ENCODE results near the gene NEURL1B.

The NEURL1B gene

DNA sequence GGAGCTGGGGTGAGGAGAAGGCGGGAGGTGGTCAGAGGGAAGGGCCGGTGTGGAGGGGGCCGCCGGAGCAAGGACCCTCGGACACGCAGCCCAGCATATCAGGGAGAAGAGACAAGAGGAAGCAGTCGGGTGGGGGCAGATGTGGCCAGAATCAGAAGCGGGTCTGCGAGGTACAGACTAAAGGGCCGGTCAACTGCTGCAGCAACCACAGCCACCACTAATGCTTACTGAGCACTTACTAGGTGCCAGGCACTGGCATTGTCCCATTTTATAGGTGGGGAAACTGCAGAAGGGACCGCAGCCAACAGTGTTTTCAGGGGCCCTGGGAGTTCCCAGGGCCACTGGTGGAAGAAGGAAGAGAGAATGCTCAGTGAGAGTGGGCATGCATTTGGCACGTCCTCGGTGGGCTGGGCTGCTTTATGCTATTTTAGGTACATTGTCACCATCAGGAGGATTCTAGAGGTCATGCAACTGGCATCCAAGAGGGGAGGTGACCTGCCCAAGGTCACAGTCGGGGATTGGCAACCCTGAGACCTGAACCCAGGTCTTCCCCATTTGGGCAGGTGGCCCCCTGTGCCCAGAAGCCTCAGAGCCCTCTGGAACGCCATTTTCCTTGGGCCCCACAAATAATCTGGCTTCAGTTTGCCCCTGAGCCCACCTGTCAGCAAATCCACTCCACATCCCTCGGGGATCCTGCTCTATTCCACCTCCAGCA lies 76.6 kb downstream of the NEURL1B start:
- Histone ChIP-seq H3K4me1 (ENCODE audit: control insufficient read depth in 1 of 2, insufficient read depth in 1 of 2, low read depth in 1 of 2, low read length in 1 of 2) (peaks cover 10 to 14% of the 10 kb centered on the region in 2 experiments), H3K9me3 (no peaks in the 10 kb centered on the region), H3K36me3 (no peaks in the 10 kb centered on the region), H3K27ac (no peak overlapping the region), H3K27me3 (peaks cover 10% of the 10 kb centered on the region), H3K4me3 (ENCODE audit: low read depth in 1 of 2, low read length in 1 of 2) (no peak overlapping the region)
- TF ChIP-seq, protein P1, sequence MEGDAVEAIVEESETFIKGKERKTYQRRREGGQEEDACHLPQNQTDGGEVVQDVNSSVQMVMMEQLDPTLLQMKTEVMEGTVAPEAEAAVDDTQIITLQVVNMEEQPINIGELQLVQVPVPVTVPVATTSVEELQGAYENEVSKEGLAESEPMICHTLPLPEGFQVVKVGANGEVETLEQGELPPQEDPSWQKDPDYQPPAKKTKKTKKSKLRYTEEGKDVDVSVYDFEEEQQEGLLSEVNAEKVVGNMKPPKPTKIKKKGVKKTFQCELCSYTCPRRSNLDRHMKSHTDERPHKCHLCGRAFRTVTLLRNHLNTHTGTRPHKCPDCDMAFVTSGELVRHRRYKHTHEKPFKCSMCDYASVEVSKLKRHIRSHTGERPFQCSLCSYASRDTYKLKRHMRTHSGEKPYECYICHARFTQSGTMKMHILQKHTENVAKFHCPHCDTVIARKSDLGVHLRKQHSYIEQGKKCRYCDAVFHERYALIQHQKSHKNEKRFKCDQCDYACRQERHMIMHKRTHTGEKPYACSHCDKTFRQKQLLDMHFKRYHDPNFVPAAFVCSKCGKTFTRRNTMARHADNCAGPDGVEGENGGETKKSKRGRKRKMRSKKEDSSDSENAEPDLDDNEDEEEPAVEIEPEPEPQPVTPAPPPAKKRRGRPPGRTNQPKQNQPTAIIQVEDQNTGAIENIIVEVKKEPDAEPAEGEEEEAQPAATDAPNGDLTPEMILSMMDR (IDR thresholded peaks at IDR 0.05), result no peak

DNA sequence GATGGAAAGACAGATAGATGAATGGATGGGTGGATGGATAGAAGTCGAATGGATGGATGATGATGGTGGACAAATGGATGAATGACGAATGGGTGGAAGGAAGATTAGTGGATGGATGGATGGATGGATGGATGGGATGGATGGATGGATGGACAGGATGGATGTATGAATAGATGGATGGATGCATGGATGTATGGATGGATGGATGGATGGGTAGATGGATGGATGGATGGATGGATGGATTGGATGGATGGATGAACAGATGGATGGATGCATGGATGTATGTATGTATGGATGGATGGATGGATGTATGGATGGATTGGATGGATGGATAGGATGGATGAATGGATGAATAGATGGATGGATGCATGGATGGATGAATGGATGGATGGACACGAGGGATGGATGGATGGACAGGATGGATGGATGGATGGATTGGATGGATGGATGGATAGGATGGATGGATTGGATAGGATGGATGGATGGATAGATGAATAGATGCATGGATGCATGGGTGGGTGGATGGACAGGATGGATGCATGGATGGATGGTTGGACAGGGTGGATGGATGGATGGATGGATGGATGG lies 77.6 kb downstream of the NEURL1B start:
- no peak overlapping the region for H3K4me3 ChIP-seq (ENCODE audit: low read depth in 1 of 2, low read length in 1 of 2)
- no peaks in the 10 kb centered on the region for H3K36me3 ChIP-seq
- TF ChIP-seq, protein P1 (IDR thresholded peaks at IDR 0.05), result no peak
- H3K9me3 ChIP-seq, result no peaks in the 10 kb centered on the region
- H3K27me3 ChIP-seq, result peaks cover 10% of the 10 kb centered on the region
- H3K27ac ChIP-seq, result no peak overlapping the region
- peaks cover 10 to 14% of the 10 kb centered on the region in 2 experiments for H3K4me1 ChIP-seq (ENCODE audit: control insufficient read depth in 1 of 2, insufficient read depth in 1 of 2, low read depth in 1 of 2, low read length in 1 of 2)

DNA sequence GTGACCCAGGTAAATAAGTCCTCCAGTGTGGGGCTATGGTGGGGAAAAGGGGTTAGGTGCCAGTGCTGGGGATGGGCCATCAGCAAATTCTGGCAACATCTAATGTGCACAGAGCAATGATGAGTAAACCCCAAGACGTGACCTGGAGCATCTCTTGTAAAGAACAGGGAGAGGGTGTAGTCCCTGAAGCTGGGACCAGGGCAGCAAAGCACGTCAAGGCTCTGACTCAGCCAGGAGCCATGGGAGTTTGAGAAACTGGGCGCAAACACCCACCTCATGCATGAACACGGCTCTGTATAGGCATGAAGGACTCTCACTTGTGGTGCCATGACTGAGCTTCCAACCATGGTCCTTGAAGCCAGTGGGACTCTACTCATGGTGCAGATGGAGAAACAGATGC lies 78.1 kb downstream of the NEURL1B start:
- TF ChIP-seq, protein P1 (IDR thresholded peaks at IDR 0.05), result no peak
- H3K36me3 ChIP-seq, result no peaks in the 10 kb centered on the region
- H3K4me1 ChIP-seq (ENCODE audit: control insufficient read depth in 1 of 2, insufficient read depth in 1 of 2, low read depth in 1 of 2, low read length in 1 of 2), result peaks cover 10 to 14% of the 10 kb centered on the region in 2 experiments
- no peak overlapping the region for H3K27ac ChIP-seq
- no peak overlapping the region for H3K4me3 ChIP-seq (ENCODE audit: low read depth in 1 of 2, low read length in 1 of 2)
- H3K27me3 ChIP-seq, result peaks cover 10% of the 10 kb centered on the region
- no peaks in the 10 kb centered on the region for H3K9me3 ChIP-seq

DNA sequence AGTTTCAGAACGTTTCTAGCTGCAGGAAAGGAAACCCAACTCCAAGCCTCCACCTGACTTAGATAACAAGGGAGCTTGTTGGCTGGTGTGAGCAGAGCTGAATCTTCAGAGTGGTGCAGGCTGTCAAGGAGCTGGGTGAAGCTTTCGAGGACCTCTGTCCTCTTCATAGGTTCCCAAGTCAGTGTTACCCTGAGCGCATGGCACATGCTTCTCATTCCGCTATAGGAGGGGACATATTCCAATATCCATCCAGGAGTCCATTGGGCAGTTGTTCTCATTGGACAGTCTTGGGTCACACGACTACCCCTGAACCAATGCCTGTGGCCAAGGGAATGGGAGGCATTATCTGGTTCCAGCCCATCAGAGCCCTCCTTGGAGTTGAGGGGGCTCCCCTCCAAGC lies 79.6 kb downstream of the NEURL1B start:
- H3K27ac ChIP-seq, result peak overlapping the region; percentile 0
- peaks cover 5% of the 10 kb centered on the region in 2 experiments for H3K4me1 ChIP-seq (ENCODE audit: control insufficient read depth in 1 of 2, insufficient read depth in 1 of 2, low read depth in 1 of 2, low read length in 1 of 2)
- H3K9me3 ChIP-seq, result no peaks in the 10 kb centered on the region
- peaks cover 10% of the 10 kb centered on the region for H3K27me3 ChIP-seq
- no peaks in the 10 kb centered on the region for H3K36me3 ChIP-seq
- TF ChIP-seq, protein P1 (IDR thresholded peaks at IDR 0.05), result no peak
- no peak overlapping the region for H3K4me3 ChIP-seq (ENCODE audit: low read depth in 1 of 2, low read length in 1 of 2)

DNA sequence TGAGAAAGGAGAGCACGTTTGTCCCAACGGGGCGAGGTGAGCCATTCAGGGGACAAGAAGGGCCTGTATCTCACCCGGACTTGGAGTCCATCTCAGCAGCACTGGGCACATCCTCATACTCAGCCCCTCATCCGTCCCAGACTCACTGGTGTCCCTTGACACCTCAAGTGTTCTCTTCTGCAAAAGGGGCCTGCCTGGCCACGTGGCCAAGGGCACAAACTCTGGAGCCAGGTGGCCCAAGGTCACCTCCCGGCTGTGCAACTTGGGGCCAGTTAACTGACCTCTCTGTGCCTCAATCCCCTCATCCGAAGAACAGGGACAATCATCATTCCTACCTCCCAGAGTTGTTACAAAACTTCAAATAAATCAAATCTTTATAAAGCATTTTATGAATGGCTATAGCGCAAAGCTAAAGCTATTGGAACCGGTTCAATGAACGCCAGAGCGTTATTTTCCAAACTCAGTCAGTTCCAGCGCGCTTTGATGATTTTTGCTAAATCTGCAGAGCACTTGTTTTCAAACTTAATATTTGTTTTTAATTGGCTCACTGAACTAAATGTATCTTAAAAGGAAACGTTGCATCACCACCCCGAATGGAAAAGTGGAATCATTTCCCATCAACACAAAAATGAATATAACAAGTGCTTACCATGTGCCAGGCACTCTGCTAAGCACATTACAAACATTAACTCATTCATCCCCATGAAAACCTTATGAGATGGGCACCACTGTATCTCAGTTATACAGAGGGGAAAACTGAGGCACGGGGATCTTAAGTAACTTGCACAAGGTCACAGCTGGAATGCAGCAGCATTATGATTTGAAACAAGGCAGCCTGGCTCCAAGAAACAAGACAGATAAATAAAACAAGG lies 80.6 kb downstream of the NEURL1B start:
- TF ChIP-seq, protein P1 (IDR thresholded peaks at IDR 0.05), result no peak
- Histone ChIP-seq H3K4me3 (ENCODE audit: low read depth in 1 of 2, low read length in 1 of 2) (no peak overlapping the region), H3K4me1 (ENCODE audit: control insufficient read depth in 1 of 2, insufficient read depth in 1 of 2, low read depth in 1 of 2, low read length in 1 of 2) (peaks cover 3 to 4% of the 10 kb centered on the region in 2 experiments), H3K36me3 (no peaks in the 10 kb centered on the region), H3K27me3 (peaks cover 10% of the 10 kb centered on the region), H3K27ac (no peak overlapping the region), H3K9me3 (no peaks in the 10 kb centered on the region)
